SK-N-SH (cell line): ENCODE measurements around the gene PIP5KL1. TPM values are rescaled to one million over a fixed set of nuclear protein-coding genes. Genes with fewer than 3 reads are reported as not detected.
A peak's percentile ranks its signal among the peaks of the same experiment; 100 is the strongest.

Experiments
- CTCF ChIA-PET: fragments of 300-600, 350-600 bp; formaldehyde crosslinking; extraction: SDS; loops from one replicate; lab custom pipeline; 2021; lab: Yijun Ruan, JAX
- POLR2A ChIA-PET: fragments of 350-600 bp; sonication (Branson Sonifier 250); formaldehyde crosslinking; extraction: SDS; loops from one replicate; lab custom pipeline; 2020; ENCODE audit warnings: antibody characterized with exemption, inconsistent platforms; lab: Yijun Ruan, JAX
- DNase-seq: peaks from one replicate; pipeline ENCODE4 v3.0.0; 2012
- H2AFZ ChIP-seq: fragments of 200-600 bp; sonication (generic); 2 replicates; pipeline ENCODE4 v1.8.1; 2016; ENCODE audit warnings: antibody characterized with exemption, mild to moderate bottlenecking, low read depth
- H3F3A ChIP-seq: fragments of 200-600 bp; sonication (generic); replicated peaks from 2 replicates; pipeline ENCODE3; 2016; ENCODE audit warnings: antibody characterized with exemption, mild to moderate bottlenecking; ENCODE audit not compliant: insufficient read depth
- H3K27ac ChIP-seq, 2 experiments: fragments of 200-500 bp in 1 of 2; fragments of 200-600 bp in 1 of 2; sonication (Bioruptor generic) in 1 of 2; sonication (generic), shearing (Covaris generic) in 1 of 2; 2 replicates each; pipeline versions ENCODE4 v1.5.1 to v1.6.1; 2014 to 2016; ENCODE audit warnings: low read depth in 2 of 2, inconsistent platforms in 1 of 2, low read length in 1 of 2, mild to moderate bottlenecking in 1 of 2, mixed read lengths in 1 of 2
- H3K27me3 ChIP-seq: fragments of 200-600 bp; sonication (generic), shearing (Covaris generic); 2 replicates; pipeline ENCODE4 v1.6.1; 2016; ENCODE audit warnings: mixed run types; ENCODE audit not compliant: insufficient read depth
- H3K36me3 ChIP-seq, 2 experiments: fragments of 200-500 bp in 1 of 2; fragments of 200-600 bp in 1 of 2; sonication (Bioruptor generic) in 1 of 2; sonication (generic) in 1 of 2; replicated peaks in 1 of 2; 2 replicates each; pipeline versions ENCODE3 to v1.5.1; 2014 to 2016; ENCODE audit warnings: low read length in 1 of 2, mild to moderate bottlenecking in 1 of 2; ENCODE audit not compliant: insufficient read depth in 2 of 2, control insufficient read depth in 1 of 2
- H3K4me1 ChIP-seq, 2 experiments: fragments of 200-500 bp in 1 of 2; fragments of 200-600 bp in 1 of 2; sonication (Bioruptor generic) in 1 of 2; sonication (generic), shearing (Covaris generic) in 1 of 2; 2 replicates each; pipeline versions ENCODE4 v1.5.1 to v1.6.1; 2014 to 2016; ENCODE audit warnings: low read depth in 1 of 2, low read length in 1 of 2, mixed run types in 1 of 2; ENCODE audit not compliant: insufficient read depth in 2 of 2, control insufficient read depth in 1 of 2
- H3K4me2 ChIP-seq: fragments of 200-600 bp; sonication (generic), shearing (Covaris generic); 2 replicates; pipeline ENCODE4 v1.6.1; 2017; ENCODE audit warnings: mixed run types
- H3K4me3 ChIP-seq, 2 experiments: fragments of 200-500 bp in 1 of 2; fragments of 200-600 bp in 1 of 2; sonication (Bioruptor generic) in 1 of 2; sonication (generic), shearing (Covaris generic) in 1 of 2; 2 replicates each; pipeline versions ENCODE4 v1.5.1 to v1.8.1; 2014 to 2016; ENCODE audit warnings: low read depth in 2 of 2, inconsistent platforms in 1 of 2, low read length in 1 of 2, mild to moderate bottlenecking in 1 of 2, mixed read lengths in 1 of 2, moderate library complexity in 1 of 2
- H3K79me2 ChIP-seq: fragments of 200-600 bp; sonication (generic); 2 replicates; pipeline ENCODE4 v1.8.1; 2017; ENCODE audit warnings: mild to moderate bottlenecking; ENCODE audit not compliant: insufficient read depth
- H3K9ac ChIP-seq: fragments of 200-600 bp; sonication (generic); 2 replicates; pipeline ENCODE4 v1.6.1; 2017; ENCODE audit warnings: mixed run types
- H3K9me2 ChIP-seq: fragments of 200-600 bp; sonication (generic); 2 replicates; pipeline ENCODE4 v1.6.1; 2017; ENCODE audit warnings: mixed run types
- H3K9me3 ChIP-seq: fragments of 200-600 bp; sonication (generic); 2 replicates; pipeline ENCODE4 v1.6.1; 2017; ENCODE audit warnings: mixed run types, mild to moderate bottlenecking, moderate library complexity
- H4K20me1 ChIP-seq: fragments of 200-600 bp; sonication (generic); 2 replicates; pipeline ENCODE4 v1.6.1; 2017; ENCODE audit warnings: mild to moderate bottlenecking, mixed run types; ENCODE audit not compliant: insufficient read depth
- CHD2 ChIP-seq: fragments of 150-350 bp; IDR thresholded peaks from 2 replicates; pipeline ENCODE4 v1.6.1; 2018; ENCODE audit warnings: low read length; ENCODE audit not compliant: partially characterized antibody
- EZH2phosphoT487 ChIP-seq: fragments of 200-600 bp; sonication (generic); IDR thresholded peaks from 2 replicates; pipeline ENCODE4 v1.6.1; 2017; ENCODE audit warnings: low read depth, mixed run types, mild to moderate bottlenecking, antibody characterized with exemption, moderate library complexity, borderline replicate concordance
- GATA2 ChIP-seq: sonication (generic); formaldehyde crosslinking; IDR thresholded peaks from 2 replicates; pipeline ENCODE4 v1.5.0; 2020; ENCODE audit warnings: mild to moderate bottlenecking, missing genetic modification reagents
- MXI1 ChIP-seq: IDR thresholded peaks from 2 replicates; pipeline ENCODE4 v1.6.1; 2012; ENCODE audit warnings: mild to moderate bottlenecking, low read depth, low read length, improper control_type of control experiment
- NFIC ChIP-seq: IDR thresholded peaks from 2 replicates; pipeline ENCODE4 v1.4.0; 2012; ENCODE audit warnings: borderline replicate concordance
- SIN3A ChIP-seq: IDR thresholded peaks from 2 replicates; pipeline ENCODE4 v1.6.1; 2012; ENCODE audit warnings: low read depth, mild to moderate bottlenecking, low read length, moderate library complexity, borderline replicate concordance
- WGBS: methylation state at CpG from one replicate; pipeline ENCODE4 v1.1.6; 2017; ENCODE audit warnings: low lambda C conversion rate; 5-methylcytosine and 5-hydroxymethylcytosine counted together
- polyA plus RNA-seq, 3 experiments: library from polyadenylated mRNA; depleted of rRNA; stranded (reverse); fragments of >200 nt; gene quantifications; 2 replicates each; pipeline ENCODE4 v1.2.3, GENCODE V29; 2012
- TF ChIP-seq, protein P1 (sequence below): IDR thresholded peaks from 2 replicates; pipeline ENCODE4 v1.4.0; 2012; ENCODE audit warnings: low read depth
- TF ChIP-seq, protein P2 (sequence below): fragments of 200-600 bp; sonication (generic); IDR thresholded peaks from 2 replicates; pipeline ENCODE4 v1.6.1; 2017; ENCODE audit warnings: antibody characterized with exemption, mild to moderate bottlenecking, moderate library complexity

PIP5KL1 gene
- polyA plus RNA-seq, 1 of the 3 experiments (the other 2 are of a cell fraction) = 4.0 TPM

DNA sequence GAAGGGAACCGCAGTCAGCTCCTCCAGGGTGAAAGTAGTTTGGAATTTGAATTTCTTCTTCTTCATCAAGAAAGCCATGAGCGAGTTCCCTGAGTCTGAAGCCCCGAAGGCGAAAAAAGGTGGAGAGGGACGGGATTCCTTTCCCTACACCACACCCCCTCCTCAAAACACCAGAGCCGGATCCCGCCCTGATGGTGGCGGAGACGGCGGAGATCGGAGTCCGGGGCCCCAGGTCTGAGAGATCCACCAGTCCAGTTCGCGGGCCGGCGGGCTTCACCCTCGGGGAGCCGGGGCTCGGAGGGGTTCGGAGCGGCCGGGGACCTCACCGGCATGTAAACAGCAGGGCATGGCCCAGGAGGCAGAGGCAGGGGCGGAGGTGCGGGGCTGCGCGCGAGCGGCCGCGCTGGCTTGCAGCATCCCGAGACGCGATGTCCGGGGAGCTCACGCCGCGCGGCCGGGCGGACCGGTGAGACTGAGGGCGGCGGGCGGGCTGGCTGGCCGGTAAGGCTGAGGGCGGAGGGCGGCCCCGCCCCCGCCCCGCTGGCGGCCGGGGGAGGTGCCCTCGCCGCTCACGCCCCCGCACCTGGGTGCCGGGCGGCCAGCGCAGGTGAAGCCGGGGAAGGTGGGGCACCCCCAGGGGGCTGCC lies 49.6 kb upstream of the PIP5KL1 start:
- Histone ChIP-seq H4K20me1 (peaks cover 50% of the 10 kb centered on the region), H2AFZ (no peak overlapping the region; the same call in 1 of the 2 replicates), H3K79me2 (peaks cover 54% of the 10 kb centered on the region), H3F3A (no peaks in the 10 kb centered on the region), H3K27ac (peak overlapping the region; percentile 49 to 77), H3K4me2 (peak overlapping the region; percentile 98), H3K9me2 (no peaks in the 10 kb centered on the region), H3K9me3 (no peaks in the 10 kb centered on the region), H3K4me3 (peak overlapping the region; percentile 72 to 96), H3K9ac (peak overlapping the region; percentile 79; the same call in 1 of the 2 replicates), H3K4me1 (peaks cover 24 to 46% of the 10 kb centered on the region in 2 experiments), H3K36me3 (no peaks in the 10 kb centered on the region), H3K27me3 (no peaks in the 10 kb centered on the region)
- TF ChIP-seq EZH2phosphoT487 (no peak), CHD2 (no peak)
- TF ChIP-seq, protein P1, sequence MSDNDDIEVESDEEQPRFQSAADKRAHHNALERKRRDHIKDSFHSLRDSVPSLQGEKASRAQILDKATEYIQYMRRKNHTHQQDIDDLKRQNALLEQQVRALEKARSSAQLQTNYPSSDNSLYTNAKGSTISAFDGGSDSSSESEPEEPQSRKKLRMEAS = peak; percentile 41; the same call in 1 of the 2 replicates
- CTCF ChIA-PET = interaction anchor here (1.0 to 6.2 kb wide), 11 partner anchors 10 to 138 kb away, joined by 3 to 60 read pairs (median 6); no protein-coding TSS in a partner anchor
- DNase-seq = peak; percentile 75
- 2% methylated on average over 10 of the region's 61 CpGs for WGBS
- POLR2A ChIA-PET = interaction anchor here (0.6 to 1.8 kb wide), 3 partner anchors 16 to 25 kb away, joined by 4 to 5 read pairs (median 4); no protein-coding TSS in a partner anchor

DNA sequence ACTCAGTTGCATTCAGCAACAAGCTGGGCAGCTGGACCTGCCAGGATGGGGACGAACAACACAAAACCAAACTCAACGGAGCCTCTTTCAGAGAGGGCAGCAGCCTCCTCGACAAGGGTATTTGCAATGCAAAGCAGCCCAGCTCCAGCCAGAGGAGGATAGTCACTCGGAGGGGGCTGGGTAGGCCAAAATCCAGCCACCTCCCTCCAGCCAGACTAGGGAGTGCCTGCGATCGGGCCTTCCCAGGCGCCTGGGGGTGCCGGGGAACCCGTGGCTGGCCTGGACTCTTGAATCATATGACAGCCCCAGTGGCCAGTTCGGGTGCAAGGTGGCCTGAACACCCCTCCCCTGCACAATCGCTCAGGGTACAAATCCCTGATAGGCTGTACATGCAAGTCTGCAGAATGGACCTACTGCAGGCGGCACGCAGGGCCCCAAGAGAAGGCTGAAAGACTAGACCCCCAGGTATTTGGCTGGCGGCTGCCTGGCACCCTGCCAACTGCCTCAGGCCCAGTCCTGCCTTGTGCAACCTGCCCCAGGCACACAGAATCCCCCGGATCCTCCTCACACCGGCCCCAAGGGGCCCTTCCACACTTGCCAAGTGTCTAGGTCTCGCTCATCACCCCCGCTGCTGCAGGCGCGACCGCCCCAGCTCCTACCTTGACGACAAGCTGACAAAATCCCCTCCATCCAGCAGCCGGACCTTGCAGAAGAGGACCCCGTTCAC lies 48.9 kb upstream of the PIP5KL1 start:
- Histone ChIP-seq H3K79me2 (peaks cover 61% of the 10 kb centered on the region), H3K4me3 (peak overlapping the region; percentile 72 to 96), H3K27me3 (no peaks in the 10 kb centered on the region), H3K9me2 (no peaks in the 10 kb centered on the region), H3F3A (no peaks in the 10 kb centered on the region), H3K27ac (peak overlapping the region; percentile 49 to 77; a peak in 3 of 4 replicates), H4K20me1 (peaks cover 57% of the 10 kb centered on the region), H2AFZ (no peak overlapping the region; the same call in 1 of the 2 replicates), H3K9me3 (no peaks in the 10 kb centered on the region), H3K4me2 (peak overlapping the region; percentile 98), H3K9ac (peak overlapping the region; percentile 79; the same call in 1 of the 2 replicates), H3K4me1 (peaks cover 30 to 53% of the 10 kb centered on the region in 2 experiments), H3K36me3 (no peaks in the 10 kb centered on the region)
- ChIA-PET CTCF (interaction anchor here (0.8 to 6.2 kb wide), 10 partner anchors 9 to 138 kb away, joined by 3 to 60 read pairs (median 6); no protein-coding TSS in a partner anchor), POLR2A (interaction anchor here (0.8 to 1.8 kb wide), 2 partner anchors 23 to 31 kb away, joined by 3 to 4 read pairs; no protein-coding TSS in a partner anchor)
- 0% methylated on average over 11 of the region's 24 CpGs for WGBS
- DNase-seq = peak; percentile 62
- TF ChIP-seq SIN3A (peak; percentile 54; the same call in 1 of the 2 replicates), NFIC (peak; percentile 89), MXI1 (0 out of 2 replicates have a peak, but pooled peaks have one; percentile 11), GATA2 (no peak)
- TF ChIP-seq, protein P2, sequence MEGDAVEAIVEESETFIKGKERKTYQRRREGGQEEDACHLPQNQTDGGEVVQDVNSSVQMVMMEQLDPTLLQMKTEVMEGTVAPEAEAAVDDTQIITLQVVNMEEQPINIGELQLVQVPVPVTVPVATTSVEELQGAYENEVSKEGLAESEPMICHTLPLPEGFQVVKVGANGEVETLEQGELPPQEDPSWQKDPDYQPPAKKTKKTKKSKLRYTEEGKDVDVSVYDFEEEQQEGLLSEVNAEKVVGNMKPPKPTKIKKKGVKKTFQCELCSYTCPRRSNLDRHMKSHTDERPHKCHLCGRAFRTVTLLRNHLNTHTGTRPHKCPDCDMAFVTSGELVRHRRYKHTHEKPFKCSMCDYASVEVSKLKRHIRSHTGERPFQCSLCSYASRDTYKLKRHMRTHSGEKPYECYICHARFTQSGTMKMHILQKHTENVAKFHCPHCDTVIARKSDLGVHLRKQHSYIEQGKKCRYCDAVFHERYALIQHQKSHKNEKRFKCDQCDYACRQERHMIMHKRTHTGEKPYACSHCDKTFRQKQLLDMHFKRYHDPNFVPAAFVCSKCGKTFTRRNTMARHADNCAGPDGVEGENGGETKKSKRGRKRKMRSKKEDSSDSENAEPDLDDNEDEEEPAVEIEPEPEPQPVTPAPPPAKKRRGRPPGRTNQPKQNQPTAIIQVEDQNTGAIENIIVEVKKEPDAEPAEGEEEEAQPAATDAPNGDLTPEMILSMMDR = peak; percentile 17; the same call in 1 of the 2 replicates
